HG03025 (cell line): Measurements from ENCODE around the gene ASCC1.
"Not testable (repeated sequence)": the region's sequence is repeated elsewhere in the genome, so short reads cannot be mapped to it uniquely, and the experiment has no call there.

Experiments
- ATAC-seq: cut with Tn5 transposase; IDR thresholded peaks from one replicate; pipeline ENCODE4 v1.9.1; 2021; ENCODE audit warnings: mild to moderate bottlenecking, moderate library complexity; ENCODE audit not compliant: unreplicated experiment, low FRiP score

The ASCC1 gene

GRCh38 chr10:72173619-72174296 is 42.3 kb downstream of the ASCC1 start:
- no peak for ATAC-seq

DNA sequence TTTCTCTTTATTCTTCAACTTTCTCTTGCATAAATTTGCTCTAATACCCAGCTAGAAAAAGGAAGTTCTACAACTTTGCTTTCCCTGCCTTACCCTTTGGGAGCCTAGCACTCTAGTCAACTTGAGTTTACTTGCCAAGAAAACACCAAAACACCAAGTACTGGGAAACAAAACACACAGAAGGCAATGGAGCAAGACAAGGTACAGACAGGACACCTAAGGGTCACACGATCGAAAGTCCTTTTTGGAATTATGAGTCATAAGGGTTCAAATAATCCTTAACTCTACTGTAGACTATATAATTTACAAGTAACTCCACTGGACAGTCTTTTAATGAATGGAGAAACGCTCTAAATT is 42.8 kb downstream of the ASCC1 start:
- ATAC-seq: no peak

- no peak for ATAC-seq
Observed at GRCh38 chr10:72171175-72171630, 44.9 kb downstream of the ASCC1 start.

GRCh38 chr10:72170733-72171132 is 45.3 kb downstream of the ASCC1 start:
- ATAC-seq: no peak

GRCh38 chr10:72170263-72170662 is 45.8 kb downstream of the ASCC1 start:
- ATAC-seq: no peak

DNA sequence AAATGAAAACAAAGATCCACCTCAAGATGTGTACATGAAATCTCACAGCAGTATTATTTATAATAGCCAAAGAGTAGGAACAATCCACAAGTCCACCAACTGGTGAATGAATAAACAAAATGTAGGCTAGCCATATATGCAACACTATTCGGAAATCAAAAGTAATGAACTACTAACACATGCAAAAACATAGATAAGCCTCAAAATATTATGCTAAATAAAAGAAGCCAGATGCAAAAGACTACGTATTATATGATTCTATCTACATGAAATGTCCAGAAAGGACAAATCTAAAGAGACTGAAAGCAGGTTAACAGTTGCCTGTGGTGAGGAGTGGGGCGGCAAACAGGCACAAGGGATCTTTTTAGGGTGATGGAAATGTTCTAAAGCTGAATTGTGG is 49.0 kb downstream of the ASCC1 start:
- no peak for ATAC-seq

- ATAC-seq: no peak
Observed at GRCh38 chr10:72164617-72165016, 51.5 kb downstream of the ASCC1 start.

DNA sequence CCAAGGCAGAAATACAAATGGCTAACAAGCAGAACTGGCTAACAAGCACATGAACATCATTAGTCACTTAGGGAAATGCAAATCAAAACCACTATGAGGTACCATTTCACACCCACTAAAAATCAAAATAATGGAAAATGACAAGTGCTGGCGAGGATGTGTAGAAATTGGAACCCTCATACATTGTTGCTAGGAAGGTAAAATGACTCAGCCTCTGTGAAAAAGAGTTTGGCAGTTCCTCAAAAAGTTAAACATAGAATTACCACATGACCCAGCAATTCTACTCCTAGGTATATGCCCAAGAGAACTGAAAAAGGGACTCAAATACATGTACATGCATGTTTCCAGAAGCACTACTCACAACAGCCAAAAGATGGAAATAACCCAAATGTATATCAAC is 53.1 kb downstream of the ASCC1 start:
- ATAC-seq: no peak

- no peak for ATAC-seq
Observed at GRCh38 chr10:72158176-72158575, 57.9 kb downstream of the ASCC1 start.

- no peak for ATAC-seq
Observed at GRCh38 chr10:72156223-72156622, 59.9 kb downstream of the ASCC1 start.

DNA sequence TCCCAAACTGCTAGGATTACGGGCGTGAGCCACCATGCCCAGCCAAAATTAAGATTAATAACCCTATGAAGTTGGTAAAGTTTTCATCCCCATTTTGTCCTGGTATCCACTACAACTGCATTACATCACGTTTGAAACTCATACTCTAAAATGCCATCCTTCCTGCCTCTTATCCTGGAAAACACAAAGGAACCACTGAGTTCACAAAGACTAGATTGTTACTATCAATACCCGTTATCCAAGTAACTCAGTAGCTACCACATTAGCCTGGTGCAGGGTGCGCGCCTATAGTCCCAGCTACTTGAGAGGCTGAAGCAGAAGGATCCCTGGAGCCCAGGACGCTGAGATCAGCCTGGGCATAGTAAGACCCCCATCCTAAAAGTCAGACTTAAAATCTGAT is 63.8 kb downstream of the ASCC1 start:
- no peak for ATAC-seq

GRCh38 chr10:72150746-72151478 is 65.2 kb downstream of the ASCC1 start:
- ATAC-seq: not testable (repeated sequence)

GRCh38 chr10:72147324-72147584 is 68.8 kb downstream of the ASCC1 start:
- not testable (repeated sequence) for ATAC-seq

GRCh38 chr10:72146559-72147323 is 69.3 kb downstream of the ASCC1 start:
- ATAC-seq: no peak

DNA sequence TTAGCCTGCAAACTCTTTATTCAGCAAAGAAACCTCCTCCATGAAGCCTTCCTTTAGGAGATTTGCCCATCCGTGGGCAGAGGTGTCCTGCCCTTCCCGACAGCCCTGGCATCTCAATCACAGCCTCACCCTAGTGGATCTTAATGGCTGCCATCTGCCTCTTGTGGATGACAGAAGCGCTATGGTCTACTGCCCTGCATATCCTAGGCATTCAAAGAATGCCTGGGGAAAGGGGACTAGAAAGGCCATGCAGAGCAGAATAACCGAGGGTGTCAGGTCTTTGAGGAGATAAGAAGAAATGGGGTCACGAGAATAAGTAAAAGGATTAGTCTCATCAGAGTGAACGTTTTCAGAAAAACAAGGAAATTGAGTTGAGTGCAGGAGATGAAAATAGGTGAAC is 70.0 kb downstream of the ASCC1 start:
- ATAC-seq: no peak

DNA sequence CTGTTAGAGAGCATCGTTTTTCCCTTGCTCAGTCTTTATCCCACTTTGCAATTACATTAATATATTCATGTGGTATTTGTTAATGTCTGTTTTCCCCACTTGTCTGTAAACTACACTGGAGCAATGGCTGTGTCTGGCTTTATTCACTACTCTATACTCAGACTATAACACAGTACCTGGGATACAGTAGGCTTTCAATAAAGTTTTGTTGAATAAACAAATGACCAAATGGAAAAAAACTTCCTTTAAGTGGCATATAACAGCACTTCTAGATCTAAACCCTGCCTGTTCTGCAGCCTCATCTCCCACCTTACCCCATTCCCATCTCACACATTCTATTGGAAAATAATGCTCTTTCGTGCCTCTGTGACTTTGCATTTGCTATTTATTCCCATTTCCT is 70.4 kb downstream of the ASCC1 start:
- ATAC-seq: no peak

DNA sequence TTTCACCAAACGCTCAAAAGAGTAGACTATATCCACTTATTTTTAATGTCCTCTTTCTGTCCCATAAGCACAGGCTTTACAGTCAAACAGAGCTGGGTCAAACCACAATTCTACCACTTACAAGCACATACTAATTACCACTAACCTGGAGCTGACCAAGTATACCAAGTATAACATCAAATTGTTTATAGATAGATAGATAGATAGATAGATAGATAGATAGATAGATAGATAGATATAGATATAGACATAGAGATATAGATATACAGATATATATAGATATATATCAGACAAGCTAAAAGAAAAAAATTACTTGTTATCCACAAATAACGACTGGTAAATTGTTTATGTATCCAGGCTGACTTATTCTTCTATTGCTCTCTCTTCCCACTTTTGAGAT is 75.2 kb downstream of the ASCC1 start:
- no peak for ATAC-seq

DNA sequence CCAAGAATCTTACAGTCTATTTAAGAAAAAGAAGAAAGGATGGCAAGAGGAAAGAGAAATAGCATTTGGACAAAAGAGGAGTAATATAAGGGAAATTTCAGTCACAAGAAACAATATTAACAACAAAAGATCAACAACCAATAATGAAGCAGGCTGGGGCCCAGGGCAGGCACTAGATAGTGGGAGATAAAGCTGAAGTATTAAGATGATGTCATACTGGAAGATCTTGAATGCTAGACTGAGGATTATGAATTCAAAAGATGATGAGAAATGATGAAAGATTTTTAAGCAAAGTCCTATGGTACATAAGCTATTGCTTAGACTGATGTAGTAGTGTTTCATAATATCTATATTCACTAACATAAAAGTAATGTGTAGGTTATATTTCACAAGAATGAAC is 75.9 kb downstream of the ASCC1 start:
- no peak for ATAC-seq

DNA sequence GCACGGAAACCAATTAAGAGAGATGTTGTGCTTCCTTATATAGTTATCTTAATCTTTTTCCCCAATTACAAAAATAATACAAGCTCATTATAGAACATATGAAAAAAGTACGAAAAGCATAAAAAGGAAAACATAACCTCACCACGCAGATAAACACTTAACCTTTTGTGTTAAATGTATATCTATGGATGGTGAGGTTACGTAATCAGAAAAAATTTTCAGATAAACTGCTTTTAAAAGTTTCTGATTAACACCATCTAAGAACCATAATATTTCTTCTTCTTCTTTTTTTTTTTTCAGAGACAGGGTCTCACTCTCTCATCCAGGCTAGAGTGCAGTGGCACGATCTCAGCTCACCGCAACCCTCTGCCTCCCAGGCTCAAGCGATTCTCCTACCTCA is 78.5 kb downstream of the ASCC1 start:
- no peak for ATAC-seq

DNA sequence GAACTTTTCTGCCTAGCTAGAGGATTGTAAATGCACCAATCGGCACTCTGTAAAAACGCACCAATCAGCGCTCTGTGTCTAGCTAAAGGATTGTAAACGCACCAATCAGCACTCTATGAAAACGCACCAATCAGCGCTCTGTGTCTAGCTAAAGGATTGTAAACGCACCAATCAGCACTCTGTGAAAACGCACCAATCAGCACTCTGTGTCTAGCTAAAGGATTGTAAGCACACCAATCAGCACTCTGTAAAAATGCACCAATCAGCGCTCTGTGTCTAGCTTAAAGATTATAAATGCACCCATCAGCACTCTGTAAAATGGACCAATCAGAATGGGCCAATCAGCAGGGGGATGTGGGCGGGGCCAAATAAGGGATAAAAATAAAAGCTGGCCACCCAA is 79.9 kb downstream of the ASCC1 start:
- not testable (repeated sequence) for ATAC-seq

- ATAC-seq: no peak
Observed at GRCh38 chr10:72134785-72135767, 81.0 kb downstream of the ASCC1 start.
